Measurements from ENCODE around the gene TMEM140. TPM values are rescaled to one million over a fixed set of nuclear protein-coding genes. Genes with fewer than 3 reads are reported as not detected.

The TMEM140 gene
- total and polyA plus RNA-seq, 9 of the 15 experiments (the other 6 are each of a cell fraction or from before 2014, with no cell fraction given) = 0.03 to 0.82 (median 0.23) TPM

GRCh38 chr7:135181261-135181928 lies 33.5 kb downstream of the TMEM140 start (continued):
- no peak for TF ChIP-seq TFAP4 (CRISPR knock-in tag; IDR thresholded peaks at IDR 0.05; ENCODE audit: borderline replicate concordance)
- no peak for TF ChIP-seq OTX1 (CRISPR knock-in tag; IDR thresholded peaks at IDR 0.05)
- TF ChIP-seq, protein P1, sequence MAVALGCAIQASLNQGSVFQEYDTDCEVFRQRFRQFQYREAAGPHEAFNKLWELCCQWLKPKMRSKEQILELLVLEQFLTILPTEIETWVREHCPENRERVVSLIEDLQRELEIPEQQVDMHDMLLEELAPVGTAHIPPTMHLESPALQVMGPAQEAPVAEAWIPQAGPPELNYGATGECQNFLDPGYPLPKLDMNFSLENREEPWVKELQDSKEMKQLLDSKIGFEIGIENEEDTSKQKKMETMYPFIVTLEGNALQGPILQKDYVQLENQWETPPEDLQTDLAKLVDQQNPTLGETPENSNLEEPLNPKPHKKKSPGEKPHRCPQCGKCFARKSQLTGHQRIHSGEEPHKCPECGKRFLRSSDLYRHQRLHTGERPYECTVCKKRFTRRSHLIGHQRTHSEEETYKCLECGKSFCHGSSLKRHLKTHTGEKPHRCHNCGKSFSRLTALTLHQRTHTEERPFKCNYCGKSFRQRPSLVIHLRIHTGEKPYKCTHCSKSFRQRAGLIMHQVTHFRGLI (CRISPR knock-in tag; IDR thresholded peaks at IDR 0.05) = no peak
- no peak for TF ChIP-seq BCL6 (CRISPR knock-in tag; IDR thresholded peaks at IDR 0.05)
- TF ChIP-seq SPI1 (IDR thresholded peaks at IDR 0.05; ENCODE audit: borderline replicate concordance, low read depth, low read length) = no peak
- TF ChIP-seq IFI16 (CRISPR knock-in tag; IDR thresholded peaks at IDR 0.05) = no peak
- no peak for TF ChIP-seq GATA2 (CRISPR knock-in tag; IDR thresholded peaks at IDR 0.05)
- TF ChIP-seq BRD9 (IDR thresholded peaks at IDR 0.05; ENCODE audit: low read depth, partially characterized antibody) = no peak
- no peak for TF ChIP-seq ZNF583 (CRISPR knock-in tag; IDR thresholded peaks at IDR 0.05)
- TF ChIP-seq, protein P2, sequence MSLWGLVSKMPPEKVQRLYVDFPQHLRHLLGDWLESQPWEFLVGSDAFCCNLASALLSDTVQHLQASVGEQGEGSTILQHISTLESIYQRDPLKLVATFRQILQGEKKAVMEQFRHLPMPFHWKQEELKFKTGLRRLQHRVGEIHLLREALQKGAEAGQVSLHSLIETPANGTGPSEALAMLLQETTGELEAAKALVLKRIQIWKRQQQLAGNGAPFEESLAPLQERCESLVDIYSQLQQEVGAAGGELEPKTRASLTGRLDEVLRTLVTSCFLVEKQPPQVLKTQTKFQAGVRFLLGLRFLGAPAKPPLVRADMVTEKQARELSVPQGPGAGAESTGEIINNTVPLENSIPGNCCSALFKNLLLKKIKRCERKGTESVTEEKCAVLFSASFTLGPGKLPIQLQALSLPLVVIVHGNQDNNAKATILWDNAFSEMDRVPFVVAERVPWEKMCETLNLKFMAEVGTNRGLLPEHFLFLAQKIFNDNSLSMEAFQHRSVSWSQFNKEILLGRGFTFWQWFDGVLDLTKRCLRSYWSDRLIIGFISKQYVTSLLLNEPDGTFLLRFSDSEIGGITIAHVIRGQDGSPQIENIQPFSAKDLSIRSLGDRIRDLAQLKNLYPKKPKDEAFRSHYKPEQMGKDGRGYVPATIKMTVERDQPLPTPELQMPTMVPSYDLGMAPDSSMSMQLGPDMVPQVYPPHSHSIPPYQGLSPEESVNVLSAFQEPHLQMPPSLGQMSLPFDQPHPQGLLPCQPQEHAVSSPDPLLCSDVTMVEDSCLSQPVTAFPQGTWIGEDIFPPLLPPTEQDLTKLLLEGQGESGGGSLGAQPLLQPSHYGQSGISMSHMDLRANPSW (CRISPR knock-in tag; IDR thresholded peaks at IDR 0.05) = no peak
- no peak for TF ChIP-seq PHTF2 (CRISPR knock-in tag; IDR thresholded peaks at IDR 0.05)
- TF ChIP-seq, protein P3, sequence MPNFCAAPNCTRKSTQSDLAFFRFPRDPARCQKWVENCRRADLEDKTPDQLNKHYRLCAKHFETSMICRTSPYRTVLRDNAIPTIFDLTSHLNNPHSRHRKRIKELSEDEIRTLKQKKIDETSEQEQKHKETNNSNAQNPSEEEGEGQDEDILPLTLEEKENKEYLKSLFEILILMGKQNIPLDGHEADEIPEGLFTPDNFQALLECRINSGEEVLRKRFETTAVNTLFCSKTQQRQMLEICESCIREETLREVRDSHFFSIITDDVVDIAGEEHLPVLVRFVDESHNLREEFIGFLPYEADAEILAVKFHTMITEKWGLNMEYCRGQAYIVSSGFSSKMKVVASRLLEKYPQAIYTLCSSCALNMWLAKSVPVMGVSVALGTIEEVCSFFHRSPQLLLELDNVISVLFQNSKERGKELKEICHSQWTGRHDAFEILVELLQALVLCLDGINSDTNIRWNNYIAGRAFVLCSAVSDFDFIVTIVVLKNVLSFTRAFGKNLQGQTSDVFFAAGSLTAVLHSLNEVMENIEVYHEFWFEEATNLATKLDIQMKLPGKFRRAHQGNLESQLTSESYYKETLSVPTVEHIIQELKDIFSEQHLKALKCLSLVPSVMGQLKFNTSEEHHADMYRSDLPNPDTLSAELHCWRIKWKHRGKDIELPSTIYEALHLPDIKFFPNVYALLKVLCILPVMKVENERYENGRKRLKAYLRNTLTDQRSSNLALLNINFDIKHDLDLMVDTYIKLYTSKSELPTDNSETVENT (CRISPR knock-in tag; IDR thresholded peaks at IDR 0.05) = no peak
- no peak for TF ChIP-seq NFIC (IDR thresholded peaks at IDR 0.05)
- TF ChIP-seq PKNOX1 (IDR thresholded peaks at IDR 0.05) = peak; percentile 67

All from K562 (cell line).